CD14-positive monocyte (primary cell): ENCODE measurements around the gene PLS1. TPM values are rescaled to one million over a fixed set of nuclear protein-coding genes. Genes with fewer than 3 reads are reported as not detected.

Experiments used
- DNase-seq, 3 donors: peaks; one replicate each; pipeline ENCODE4 v3.0.0-alpha.2; 2011 to 2022
- H2AFZ ChIP-seq: 2 replicates; pipeline ENCODE4 v1.6.0; 2012; ENCODE audit warnings: mild to moderate bottlenecking, low read depth, low read length, inconsistent platforms; ENCODE audit not compliant: insufficient read depth, poor library complexity, severe bottlenecking
- H3K27ac ChIP-seq, 2 donors: 1 replicate in 1 of 2; 2 replicates in 1 of 2; pipeline ENCODE4 v1.5.1; 2012 to 2013; ENCODE audit warnings: low read length in 2 of 2, control low read depth in 1 of 2, inconsistent platforms in 1 of 2, low read depth in 1 of 2, mild to moderate bottlenecking in 1 of 2
- H3K27me3 ChIP-seq, 2 donors: one replicate each; pipeline versions ENCODE4 v1.6.0 to v1.6.1; 2011 to 2013; ENCODE audit warnings: low read length in 2 of 2; ENCODE audit not compliant: control insufficient read depth in 2 of 2, insufficient read depth in 2 of 2
- H3K36me3 ChIP-seq, 2 donors: replicated peaks in 1 of 2; 1 replicate in 1 of 2; 2 replicates in 1 of 2; pipeline versions ENCODE4 v1.5.1 to v1.6.1; 2012 to 2013; ENCODE audit warnings: low read length in 2 of 2, control low read depth in 1 of 2, inconsistent platforms in 1 of 2, mild to moderate bottlenecking in 1 of 2; ENCODE audit not compliant: insufficient read depth in 2 of 2, control insufficient read depth in 1 of 2
- H3K4me1 ChIP-seq, 2 donors: 1 replicate in 1 of 2; 2 replicates in 1 of 2; pipeline versions ENCODE4 v1.5.1 to v1.6.1; 2012 to 2013; ENCODE audit warnings: low read length in 2 of 2, control low read depth in 1 of 2, inconsistent platforms in 1 of 2, mild to moderate bottlenecking in 1 of 2, moderate library complexity in 1 of 2; ENCODE audit not compliant: insufficient read depth in 2 of 2, control insufficient read depth in 1 of 2
- H3K4me2 ChIP-seq: replicated peaks from 2 replicates; pipeline ENCODE3; 2012; ENCODE audit warnings: low read length, moderate library complexity, mild to moderate bottlenecking; ENCODE audit not compliant: poor library complexity, severe bottlenecking; ENCODE audit errors: extremely low read depth
- H3K4me3 ChIP-seq, 3 experiments: fragments of 200-600 bp in 1 of 3; sonication (generic) in 1 of 3; replicated peaks in 1 of 3; 1 replicate in 2 of 3; 2 replicates in 1 of 3; pipeline ENCODE4 v1.5.1; 2011 to 2013; ENCODE audit warnings: low read length in 3 of 3, mild to moderate bottlenecking in 3 of 3, control low read depth in 2 of 3, low read depth in 2 of 3, inconsistent platforms in 1 of 3, moderate library complexity in 1 of 3
- H3K79me2 ChIP-seq: 2 replicates; pipeline ENCODE4 v1.6.0; 2012; ENCODE audit warnings: mild to moderate bottlenecking, control low read depth, inconsistent platforms, low read length, moderate library complexity; ENCODE audit not compliant: insufficient read depth
- H3K9ac ChIP-seq: 2 replicates; pipeline ENCODE4 v1.6.0; 2017; ENCODE audit warnings: low read length, mild to moderate bottlenecking; ENCODE audit not compliant: insufficient read depth, poor library complexity, severe bottlenecking
- H3K9me3 ChIP-seq, 2 donors: replicated peaks in 1 of 2; 1 replicate in 1 of 2; 2 replicates in 1 of 2; pipeline versions ENCODE4 v1.5.1 to v1.6.1; 2012 to 2013; ENCODE audit warnings: low read length in 2 of 2, control low read depth in 1 of 2; ENCODE audit not compliant: control insufficient read depth in 1 of 2, insufficient read depth in 1 of 2
- H4K20me1 ChIP-seq: 2 replicates; pipeline ENCODE4 v1.6.0; 2012; ENCODE audit warnings: mild to moderate bottlenecking, low read length, control low read depth, moderate library complexity; ENCODE audit not compliant: insufficient read depth
- H3K27ac Mint-ChIP-seq, 7 donors: one replicate each; pipeline ENCODE4 v1.8.0; 2020; ENCODE audit warnings: mild to moderate bottlenecking in 7 of 7, mixed read lengths in 7 of 7, moderate library complexity in 6 of 7, inconsistent platforms in 2 of 7
- H3K27me3 Mint-ChIP-seq, 3 donors: one replicate each; pipeline ENCODE4 v1.8.0; 2021 to 2022; ENCODE audit warnings: low read depth in 3 of 3, mild to moderate bottlenecking in 3 of 3, mixed read lengths in 3 of 3, moderate library complexity in 3 of 3, inconsistent platforms in 1 of 3
- H3K36me3 Mint-ChIP-seq, 2 donors: one replicate each; pipeline ENCODE4 v1.8.0; 2020; ENCODE audit warnings: mixed read lengths in 2 of 2, inconsistent platforms in 1 of 2, mild to moderate bottlenecking in 1 of 2
- H3K4me1 Mint-ChIP-seq: one replicate; pipeline ENCODE4 v1.8.0; 2020; ENCODE audit warnings: mild to moderate bottlenecking, mixed read lengths
- H3K4me3 Mint-ChIP-seq, 2 donors: one replicate each; pipeline ENCODE4 v1.8.0; 2020; ENCODE audit warnings: mild to moderate bottlenecking in 2 of 2, mixed read lengths in 2 of 2, moderate library complexity in 1 of 2
- H3K9me3 Mint-ChIP-seq, 7 donors: one replicate each; pipeline ENCODE4 v1.8.0; 2020 to 2022; ENCODE audit warnings: mixed read lengths in 7 of 7, mild to moderate bottlenecking in 6 of 7, moderate library complexity in 6 of 7, inconsistent platforms in 2 of 7
- CTCF ChIP-seq: fragments of 200-600 bp; IDR thresholded peaks from one replicate; pipeline ENCODE4 v1.8.0; 2022; ENCODE audit warnings: antibody characterized with exemption, mild to moderate bottlenecking
- WGBS: methylation state at CpG from one replicate; pipeline ENCODE4 v1.1.5; 2013; ENCODE audit warnings: missing lambda C conversion rate; ENCODE audit not compliant: insufficient coverage; 5-methylcytosine and 5-hydroxymethylcytosine counted together
- intact Hi-C, 2 donors: fragments of 100-400 bp; cut with micrococcal nuclease; formaldehyde crosslinking; loops; one replicate each; pipeline versions ENCODE4 v1.15.0 to v1.15.1; 2023
- polyA plus RNA-seq, 3 donors: library from polyadenylated mRNA; depleted of rRNA in 1 of 3; unstranded in 2 of 3; stranded (reverse) in 1 of 3; fragments of 300-500 nt in 2 of 3; fragments of >200 nt in 1 of 3; fragmentation: Illumina TruSeq in 2 of 3; gene quantifications; 1 replicate in 2 of 3; 2 replicates in 1 of 3; pipeline ENCODE4 v1.2.3, GENCODE V29; 2012 to 2021

Gene PLS1
- polyA plus RNA-seq, 3 donors: 0.09 to 0.17 TPM; not detected in 1

DNA sequence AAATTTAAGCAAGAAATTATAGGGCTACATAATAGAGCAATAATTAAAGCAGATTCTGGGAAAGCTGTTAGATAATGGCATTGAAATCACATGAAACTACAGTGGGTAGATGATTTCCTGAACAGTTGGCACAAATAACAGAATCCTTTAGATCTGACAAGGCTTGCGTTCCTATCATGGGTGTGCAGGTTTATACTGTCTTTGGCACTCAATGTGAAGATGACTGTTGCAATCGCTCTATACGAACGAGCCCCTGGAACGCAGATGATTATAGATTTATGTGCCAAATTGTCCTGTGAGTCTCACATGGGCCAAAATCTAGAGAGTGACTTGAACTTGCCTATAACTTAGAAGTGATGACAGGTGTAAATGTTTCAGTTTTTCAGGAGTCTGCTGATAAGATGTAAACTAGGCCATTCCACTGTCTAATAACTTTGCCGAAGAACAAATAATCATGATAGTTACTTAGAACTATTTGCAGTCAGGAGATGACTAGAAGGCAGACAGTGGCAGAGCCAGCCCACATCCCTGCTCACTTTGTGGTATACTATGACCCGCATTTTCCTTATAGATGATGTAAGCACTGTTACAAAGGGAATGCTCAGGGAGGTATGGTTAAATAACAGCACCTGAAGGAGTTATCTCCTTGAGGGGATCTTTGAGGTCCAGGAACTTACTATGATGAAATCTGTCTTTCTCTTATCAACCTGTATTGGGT, 97.1 kb downstream of the PLS1 start:
- Histone ChIP-seq H3K9me3 (no peaks in the 10 kb centered on the region), H3K4me3 (no peak overlapping the region), H3K79me2 (no peaks in the 10 kb centered on the region), H3K27ac (no peak overlapping the region), H2AFZ (no peak overlapping the region), H4K20me1 (no peaks in the 10 kb centered on the region), H3K4me2 (no peak overlapping the region), H3K27me3 (no peaks in the 10 kb centered on the region), H3K36me3 (no peaks in the 10 kb centered on the region), H3K4me1 (no peaks in the 10 kb centered on the region), H3K9ac (no peak overlapping the region)
- Mint-ChIP-seq H3K36me3 (no peaks in the 10 kb centered on the region), H3K27me3 (no peaks in the 10 kb centered on the region), H3K4me1 (peaks cover 2% of the 10 kb centered on the region), H3K27ac (no peak overlapping the region), H3K9me3 (no peaks in the 10 kb centered on the region), H3K4me3 (no peak overlapping the region)
- 97% methylated on average over 6 of the region's 7 CpGs for WGBS
- intact Hi-C loops: no loop called here
- DNase-seq: no peak
- no peak for TF ChIP-seq CTCF

GRCh38 chr3:142694225-142694624, 98.0 kb downstream of the PLS1 start:
- no peak overlapping the region for H3K27ac ChIP-seq
- no peaks in the 10 kb centered on the region for H3K79me2 ChIP-seq
- no peaks in the 10 kb centered on the region for H3K9me3 ChIP-seq
- TF ChIP-seq CTCF: no peak
- no CpG with 5 or more reads among the region's 1 CpG for WGBS
- Mint-ChIP-seq H3K9me3 (no peaks in the 10 kb centered on the region), H3K4me3 (no peak overlapping the region), H3K36me3 (no peaks in the 10 kb centered on the region), H3K4me1 (no peaks in the 10 kb centered on the region), H3K27me3 (peaks cover 0 to 2% (median 0%) of the 10 kb centered on the region in 3 donors), H3K27ac (no peak overlapping the region)
- no peaks in the 10 kb centered on the region for H3K27me3 ChIP-seq
- no peak overlapping the region for H3K4me3 ChIP-seq
- intact Hi-C loops: no loop called here
- no peak overlapping the region for H2AFZ ChIP-seq
- H3K4me1 ChIP-seq: no peaks in the 10 kb centered on the region
- DNase-seq: no peak
- no peaks in the 10 kb centered on the region for H3K36me3 ChIP-seq
- H3K9ac ChIP-seq: no peak overlapping the region
- H4K20me1 ChIP-seq: no peaks in the 10 kb centered on the region
- H3K4me2 ChIP-seq: no peak overlapping the region
